ENCODE results near the gene C5orf47.

- no peak for TF ChIP-seq SMC3 (IDR thresholded peaks at IDR 0.05; ENCODE audit: low read depth, low read length)
- no peak for TF ChIP-seq RAD21 (IDR thresholded peaks at IDR 0.05; ENCODE audit: low read length)
- no peak for TF ChIP-seq CTCF (conservative IDR thresholded peaks at IDR 0.05; ENCODE audit: low read depth, low read length)
- TF ChIP-seq CEBPB (IDR thresholded peaks at IDR 0.05; ENCODE audit: low read depth, low read length), result no peak
- no peak for TF ChIP-seq MXI1 (IDR thresholded peaks at IDR 0.05; ENCODE audit: borderline replicate concordance, low read depth, low read length)
- no peak for TF ChIP-seq MAZ (IDR thresholded peaks at IDR 0.05; ENCODE audit: borderline replicate concordance, low read depth, low read length)
- TF ChIP-seq MAFK (IDR thresholded peaks at IDR 0.05; ENCODE audit: low read depth, low read length), result no peak
- no peak for TF ChIP-seq POLR2A (IDR thresholded peaks at IDR 0.05; ENCODE audit: low read depth, low read length)
These were observed 44.5 kb upstream of the C5orf47 start for GRCh38 chr5:173944511-173944910.

All from IMR-90 (cell line).